Keratinocyte (primary cell): ENCODE measurements around the gene ERICH6B. TPM values are rescaled to one million over a fixed set of nuclear protein-coding genes. Genes with fewer than 3 reads are reported as not detected.
A peak's percentile ranks its signal among the peaks of the same experiment; 100 is the strongest.

Experiments used
- DNase-seq: peaks from one replicate; pipeline ENCODE4 v3.0.0-alpha.2; 2011; ENCODE audit warnings: low read depth, missing footprints, low spot score
- FAIRE-seq: peaks from 2 replicates; lab custom pipeline; 2011; peaks lifted over from hg19 to GRCh38; lab: Jason Lieb, UNC
- H2AFZ ChIP-seq: 2 replicates; pipeline ENCODE4 v1.6.0; 2012; ENCODE audit warnings: low read length, control low read depth, inconsistent platforms; ENCODE audit not compliant: control insufficient read depth
- H3K27ac ChIP-seq: 2 replicates; pipeline ENCODE4 v1.5.1; 2011; ENCODE audit warnings: low read length; ENCODE audit not compliant: control insufficient read depth, insufficient read depth
- H3K27me3 ChIP-seq: 3 replicates; pipeline ENCODE4 v1.6.0; 2011; ENCODE audit warnings: low read length; ENCODE audit not compliant: control insufficient read depth, insufficient read depth; ENCODE audit errors: extremely low read depth
- H3K36me3 ChIP-seq, 2 experiments: 2 replicates in 1 of 2; 3 replicates in 1 of 2; pipeline ENCODE4 v1.5.1; 2011; ENCODE audit warnings: low read length in 2 of 2, mild to moderate bottlenecking in 1 of 2; ENCODE audit not compliant: control insufficient read depth in 2 of 2, insufficient read depth in 2 of 2; ENCODE audit errors: extremely low read depth in 1 of 2
- H3K4me1 ChIP-seq: 3 replicates; pipeline ENCODE4 v1.5.1; 2011; ENCODE audit warnings: low read length; ENCODE audit not compliant: control insufficient read depth, insufficient read depth; ENCODE audit errors: extremely low read depth
- H3K4me2 ChIP-seq: 3 replicates; pipeline ENCODE4 v1.6.0; 2011; ENCODE audit warnings: low read depth, low read length; ENCODE audit not compliant: control insufficient read depth, insufficient read depth; ENCODE audit errors: extremely low read depth
- H3K4me3 ChIP-seq, 3 experiments: fragments of 200-600 bp in 1 of 3; sonication (generic) in 1 of 3; 2 replicates in 2 of 3; 3 replicates in 1 of 3; pipeline ENCODE4 v1.5.1; 2011 to 2016; ENCODE audit warnings: low read length in 3 of 3, mild to moderate bottlenecking in 3 of 3, control low read depth in 2 of 3, inconsistent platforms in 1 of 3, low read depth in 1 of 3, mixed read lengths in 1 of 3, mixed run types in 1 of 3, moderate library complexity in 1 of 3; ENCODE audit not compliant: control insufficient read depth in 2 of 3, insufficient read depth in 2 of 3; ENCODE audit errors: extremely low read depth in 1 of 3
- H3K79me2 ChIP-seq: 2 replicates; pipeline ENCODE4 v1.6.0; 2012; ENCODE audit warnings: low read length; ENCODE audit not compliant: control insufficient read depth, insufficient read depth
- H3K9ac ChIP-seq: 3 replicates; pipeline ENCODE4 v1.6.0; 2011; ENCODE audit warnings: low read length; ENCODE audit not compliant: control insufficient read depth, insufficient read depth; ENCODE audit errors: extremely low read depth
- H3K9me1 ChIP-seq: 3 replicates; pipeline ENCODE4 v1.6.0; 2011; ENCODE audit warnings: low read length; ENCODE audit not compliant: control insufficient read depth, insufficient read depth; ENCODE audit errors: extremely low read depth
- H3K9me3 ChIP-seq: 2 replicates; pipeline ENCODE4 v1.5.1; 2012; ENCODE audit warnings: low read depth, low read length; ENCODE audit not compliant: control insufficient read depth
- H4K20me1 ChIP-seq: 3 replicates; pipeline ENCODE4 v1.6.0; 2011; ENCODE audit warnings: low read length; ENCODE audit not compliant: control insufficient read depth, insufficient read depth; ENCODE audit errors: extremely low read depth
- CTCF ChIP-seq, 3 experiments: IDR thresholded peaks in 1 of 3; conservative IDR thresholded peaks in 1 of 3; optimal IDR thresholded peaks in 1 of 3; 2 replicates in 2 of 3; 3 replicates in 1 of 3; pipeline versions ENCODE3 to v1.5.1; 2011; ENCODE audit warnings: low read length in 3 of 3, mild to moderate bottlenecking in 3 of 3, moderate library complexity in 2 of 3, control low read depth in 1 of 3, inconsistent platforms in 1 of 3; ENCODE audit not compliant: insufficient read depth in 2 of 3; ENCODE audit errors: extremely low read depth in 1 of 3
- EZH2 ChIP-seq: IDR thresholded peaks from one replicate; pipeline ENCODE4 v1.6.1; 2012; ENCODE audit warnings: inconsistent platforms, mild to moderate bottlenecking, low read length, moderate library complexity
- dilution Hi-C: fragments of 300-500 bp; cut with MboI; formaldehyde crosslinking; loops from one replicate; pipeline ENCODE4 v1.7.0; 2020; ENCODE audit warnings: low sequenced_read_pairs; ENCODE audit not compliant: extremely low pct_ligation_motif_present
- polyA plus RNA-seq, 5 experiments: library from polyadenylated mRNA; depleted of rRNA in 3 of 5; stranded (reverse) in 3 of 5; stranded (forward) in 1 of 5; unstranded in 1 of 5; fragments of >200 nt; gene quantifications; 1 replicate in 1 of 5; 2 replicates in 3 of 5; 3 replicates in 1 of 5; pipeline versions ENCODE4 v1.2.1 to v1.2.3, GENCODE V29; 2011 to 2012; ENCODE audit warnings: missing spikeins in 2 of 5, low read depth in 1 of 5, low replicate concordance in 1 of 5

Gene ERICH6B
- polyA plus RNA-seq, 1 donor (not counting 4 experiments of a cell fraction or from before 2014, with no cell fraction given): not detected

GRCh38 chr13:45511310-45512097 is 104.0 kb downstream of the ERICH6B start:
- no peak overlapping the region for H3K4me3 ChIP-seq
- no peak overlapping the region for H2AFZ ChIP-seq
- DNase-seq (peak; percentile 33), FAIRE-seq (peak; percentile 88)
- H3K4me1 ChIP-seq: peaks cover 17% of the 10 kb centered on the region
- no peak overlapping the region for H3K9ac ChIP-seq
- no peaks in the 10 kb centered on the region for H3K27me3 ChIP-seq
- H3K79me2 ChIP-seq: peaks cover 2% of the 10 kb centered on the region
- no peaks in the 10 kb centered on the region for H4K20me1 ChIP-seq
- peak overlapping the region; percentile 37 for H3K27ac ChIP-seq
- peak; percentile 59 to 80 (median 60) for TF ChIP-seq CTCF (optimal IDR thresholded peaks at IDR 0.05 in 1 of 3, IDR thresholded peaks at IDR 0.05 in 1 of 3, conservative IDR thresholded peaks at IDR 0.05 in 1 of 3; ENCODE audit: extremely low read depth in 1 of 3, insufficient read depth in 2 of 3, low read length in 3 of 3)
- TF ChIP-seq EZH2: no peak
- H3K9me1 ChIP-seq: no peaks in the 10 kb centered on the region
- no peaks in the 10 kb centered on the region for H3K9me3 ChIP-seq
- H3K36me3 ChIP-seq: peaks cover 22 to 43% of the 10 kb centered on the region in 2 experiments
- dilution Hi-C loops: no loop called here
- H3K4me2 ChIP-seq: peak overlapping the region; percentile 25

GRCh38 chr13:45510672-45511071 is 104.9 kb downstream of the ERICH6B start:
- DNase-seq: no peak
- no peak for TF ChIP-seq CTCF (optimal IDR thresholded peaks at IDR 0.05 in 1 of 3, IDR thresholded peaks at IDR 0.05 in 1 of 3, conservative IDR thresholded peaks at IDR 0.05 in 1 of 3; ENCODE audit: extremely low read depth in 1 of 3, insufficient read depth in 2 of 3, low read length in 3 of 3)
- no peak for TF ChIP-seq EZH2
- Histone ChIP-seq H3K4me1 (peaks cover 16% of the 10 kb centered on the region), H3K27ac (no peak overlapping the region), H3K36me3 (peaks cover 23 to 43% of the 10 kb centered on the region in 2 experiments), H3K9me1 (no peaks in the 10 kb centered on the region), H3K4me2 (no peak overlapping the region), H3K9me3 (no peaks in the 10 kb centered on the region), H4K20me1 (no peaks in the 10 kb centered on the region), H3K79me2 (peaks cover 3% of the 10 kb centered on the region), H2AFZ (no peak overlapping the region), H3K4me3 (no peak overlapping the region), H3K27me3 (no peaks in the 10 kb centered on the region), H3K9ac (no peak overlapping the region)
- dilution Hi-C loops: no loop called here
- FAIRE-seq: no peak
